ENCODE measurements around the gene RIPOR2.

DNA sequence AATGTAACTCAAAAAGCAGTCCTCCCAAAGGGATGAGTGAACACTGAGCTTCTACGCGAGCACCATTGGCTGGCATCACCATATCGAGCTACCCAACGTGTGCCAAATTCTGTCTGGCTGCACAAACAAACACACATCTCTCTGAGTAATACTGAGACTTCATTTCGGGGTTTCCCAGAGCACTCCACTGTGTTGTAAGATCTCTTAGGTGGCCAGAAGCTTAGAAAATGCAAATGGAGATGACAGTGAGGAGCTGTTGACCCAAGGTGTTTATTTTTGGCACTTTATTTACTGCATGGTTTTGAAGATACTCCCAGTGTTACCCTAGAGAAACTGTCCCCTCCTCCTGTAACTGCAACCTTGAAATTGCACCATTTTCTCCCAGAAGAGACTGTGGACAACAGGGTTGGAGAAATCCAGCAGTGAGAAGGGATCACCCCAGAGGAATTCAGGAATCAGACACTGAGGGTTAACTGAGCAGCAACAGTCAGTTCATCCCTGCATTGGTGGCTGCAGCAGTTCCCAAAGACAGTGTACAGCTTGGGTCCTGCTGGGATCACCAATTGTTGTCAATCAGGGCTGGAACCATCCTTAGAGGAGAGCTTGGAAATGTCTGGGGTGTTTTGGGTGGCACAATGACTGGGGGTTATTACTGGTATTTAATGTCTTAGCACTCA is 1.0 kb upstream of the RIPOR2 start:
- TF ChIP-seq, protein P1, sequence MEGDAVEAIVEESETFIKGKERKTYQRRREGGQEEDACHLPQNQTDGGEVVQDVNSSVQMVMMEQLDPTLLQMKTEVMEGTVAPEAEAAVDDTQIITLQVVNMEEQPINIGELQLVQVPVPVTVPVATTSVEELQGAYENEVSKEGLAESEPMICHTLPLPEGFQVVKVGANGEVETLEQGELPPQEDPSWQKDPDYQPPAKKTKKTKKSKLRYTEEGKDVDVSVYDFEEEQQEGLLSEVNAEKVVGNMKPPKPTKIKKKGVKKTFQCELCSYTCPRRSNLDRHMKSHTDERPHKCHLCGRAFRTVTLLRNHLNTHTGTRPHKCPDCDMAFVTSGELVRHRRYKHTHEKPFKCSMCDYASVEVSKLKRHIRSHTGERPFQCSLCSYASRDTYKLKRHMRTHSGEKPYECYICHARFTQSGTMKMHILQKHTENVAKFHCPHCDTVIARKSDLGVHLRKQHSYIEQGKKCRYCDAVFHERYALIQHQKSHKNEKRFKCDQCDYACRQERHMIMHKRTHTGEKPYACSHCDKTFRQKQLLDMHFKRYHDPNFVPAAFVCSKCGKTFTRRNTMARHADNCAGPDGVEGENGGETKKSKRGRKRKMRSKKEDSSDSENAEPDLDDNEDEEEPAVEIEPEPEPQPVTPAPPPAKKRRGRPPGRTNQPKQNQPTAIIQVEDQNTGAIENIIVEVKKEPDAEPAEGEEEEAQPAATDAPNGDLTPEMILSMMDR (IDR thresholded peaks at IDR 0.05): no peak
- no peak for TF ChIP-seq POLR2A (IDR thresholded peaks at IDR 0.05)
- no peak for TF ChIP-seq EP300 (IDR thresholded peaks at IDR 0.05)
